ENCODE results near the gene ATG5. TPM values are rescaled to one million over a fixed set of nuclear protein-coding genes. Genes with fewer than 3 reads are reported as not detected.

ATG5 gene
- total RNA-seq, 6 experiments from 2014 or later, result 19.4 to 24.8 (median 21.5) TPM

GRCh38 chr6:106135911-106136571, 189.5 kb downstream of the ATG5 start:
- TF ChIP-seq, protein P1, sequence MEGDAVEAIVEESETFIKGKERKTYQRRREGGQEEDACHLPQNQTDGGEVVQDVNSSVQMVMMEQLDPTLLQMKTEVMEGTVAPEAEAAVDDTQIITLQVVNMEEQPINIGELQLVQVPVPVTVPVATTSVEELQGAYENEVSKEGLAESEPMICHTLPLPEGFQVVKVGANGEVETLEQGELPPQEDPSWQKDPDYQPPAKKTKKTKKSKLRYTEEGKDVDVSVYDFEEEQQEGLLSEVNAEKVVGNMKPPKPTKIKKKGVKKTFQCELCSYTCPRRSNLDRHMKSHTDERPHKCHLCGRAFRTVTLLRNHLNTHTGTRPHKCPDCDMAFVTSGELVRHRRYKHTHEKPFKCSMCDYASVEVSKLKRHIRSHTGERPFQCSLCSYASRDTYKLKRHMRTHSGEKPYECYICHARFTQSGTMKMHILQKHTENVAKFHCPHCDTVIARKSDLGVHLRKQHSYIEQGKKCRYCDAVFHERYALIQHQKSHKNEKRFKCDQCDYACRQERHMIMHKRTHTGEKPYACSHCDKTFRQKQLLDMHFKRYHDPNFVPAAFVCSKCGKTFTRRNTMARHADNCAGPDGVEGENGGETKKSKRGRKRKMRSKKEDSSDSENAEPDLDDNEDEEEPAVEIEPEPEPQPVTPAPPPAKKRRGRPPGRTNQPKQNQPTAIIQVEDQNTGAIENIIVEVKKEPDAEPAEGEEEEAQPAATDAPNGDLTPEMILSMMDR (IDR thresholded peaks at IDR 0.05), result no peak
- Mint-ChIP-seq H3K27me3 (ENCODE audit: insufficient read depth) (no peaks in the 10 kb centered on the region), H3K27ac (no peak overlapping the region; the same call in 1 of the 2 replicates), H3K36me3 (ENCODE audit: low read depth) (peaks cover 3% of the 10 kb centered on the region; the same call in 1 of the 2 replicates), H3K4me1 (ENCODE audit: low read depth) (peaks cover 22% of the 10 kb centered on the region), H3K9me3 (no peaks in the 10 kb centered on the region), H3K4me3 (no peak overlapping the region; the same call in 1 of the 2 replicates)
- no peak for DNase-seq

GRCh38 chr6:106134906-106135634, 190.5 kb downstream of the ATG5 start:
- Mint-ChIP-seq H3K36me3 (ENCODE audit: low read depth) (peaks cover 3% of the 10 kb centered on the region; the same call in 1 of the 2 replicates), H3K27me3 (ENCODE audit: insufficient read depth) (no peaks in the 10 kb centered on the region), H3K27ac (peak overlapping the region; percentile 19), H3K4me1 (ENCODE audit: low read depth) (peaks cover 29% of the 10 kb centered on the region), H3K4me3 (peak overlapping the region; percentile 51; the same call in 1 of the 2 replicates), H3K9me3 (no peaks in the 10 kb centered on the region)
- TF ChIP-seq, protein P1 (IDR thresholded peaks at IDR 0.05), result no peak
- no peak for DNase-seq

Other genes starting within 250 kb of the ATG5 start
- gene PRDM1, start 239.4 kb downstream of the ATG5 start, total RNA-seq (2021; fragmentation: NEBNext Ultra II Directional; extraction: Animal tissue kit (Norgen Biotek cat#: 25700)), result 10 to 100 TPM in 3 of 6 experiments, 1 to 10 TPM in 3; 8.4 to 12.3 (median 10.3) TPM
- 10 to 100 TPM in 2 of 6 experiments, 1 to 10 TPM in 4; 8.2 to 10.9 (median 9.8) TPM for gene CRYBG1, start 35.0 kb upstream of the ATG5 start, total RNA-seq (2021; fragmentation: NEBNext Ultra II Directional; extraction: Animal tissue kit (Norgen Biotek cat#: 25700))

Measured in HFFc6 (cell line).